ACHN (cell line): Measurements from ENCODE around the gene PCNA.
"Not testable (repeated sequence)": the region's sequence is repeated elsewhere in the genome, so short reads cannot be mapped to it uniquely, and the experiment has no call there.

Experiments
- DNase-seq: peaks from one replicate; pipeline ENCODE4 v3.0.0-alpha.2; 2015
- in situ Hi-C: cut with HindIII; loops from 2 replicates; pipeline ENCODE4 v1.10.0; 2017; ENCODE audit warnings: low sequenced_read_pairs, low pct_ligation_motif_present, low pct_unique_long_range_greater_than_20kb

PCNA gene

GRCh38 chr20:5113615-5113986 is 6.2 kb downstream of the PCNA start:
- in situ Hi-C loops, result no loop called here
- no peak for DNase-seq

- no peak for DNase-seq
- in situ Hi-C loops, result no loop called here
Observed at GRCh38 chr20:5109276-5109675, 10.5 kb downstream of the PCNA start.

GRCh38 chr20:5104479-5104878 is 15.3 kb downstream of the PCNA start:
- DNase-seq, result no peak
- in situ Hi-C loops, result no loop called here

- in situ Hi-C loops, result no loop called here
Observed at GRCh38 chr20:5100684-5101347, 18.9 kb downstream of the PCNA start.

GRCh38 chr20:5099909-5100308 is 19.8 kb downstream of the PCNA start:
- DNase-seq, in situ Hi-C loops: not testable (repeated sequence)

More at GRCh38 chr20:5100684-5101347, 18.9 kb downstream of the PCNA start:
- peak; percentile 62 for DNase-seq

- in situ Hi-C loops, DNase-seq: not testable (repeated sequence)
Observed at GRCh38 chr20:5099009-5099408, 20.7 kb downstream of the PCNA start.

GRCh38 chr20:5096463-5096862 is 23.3 kb downstream of the PCNA start:
- no peak for DNase-seq
- in situ Hi-C loops, result no loop called here

GRCh38 chr20:5095931-5096330 is 23.8 kb downstream of the PCNA start:
- in situ Hi-C loops, result no loop called here
- no peak for DNase-seq

- in situ Hi-C loops, result no loop called here
- DNase-seq, result no peak
Observed at GRCh38 chr20:5095454-5095853, 24.3 kb downstream of the PCNA start.

- no peak for DNase-seq
- in situ Hi-C loops, result no loop called here
Observed at GRCh38 chr20:5092765-5093339, 26.9 kb downstream of the PCNA start.

GRCh38 chr20:5091902-5092301 is 27.9 kb downstream of the PCNA start:
- in situ Hi-C loops, result no loop called here
- no peak for DNase-seq

GRCh38 chr20:5090191-5090590 is 29.6 kb downstream of the PCNA start:
- DNase-seq, result no peak
- in situ Hi-C loops, result no loop called here

- in situ Hi-C loops, result no loop called here
- no peak for DNase-seq
Observed at GRCh38 chr20:5088688-5089087, 31.1 kb downstream of the PCNA start.

- in situ Hi-C loops, result no loop called here
- no peak for DNase-seq
Observed at GRCh38 chr20:5085380-5085779, 34.4 kb downstream of the PCNA start.

GRCh38 chr20:5080384-5080877 is 39.3 kb downstream of the PCNA start:
- in situ Hi-C loops, result no loop called here
- no peak for DNase-seq

GRCh38 chr20:5078399-5078958 is 41.3 kb downstream of the PCNA start:
- peak; percentile 77 for DNase-seq
- in situ Hi-C loops, result no loop called here

- no peak for DNase-seq
- in situ Hi-C loops, result no loop called here
Observed at GRCh38 chr20:5077761-5078387, 41.9 kb downstream of the PCNA start.

GRCh38 chr20:5076913-5077312 is 42.8 kb downstream of the PCNA start:
- in situ Hi-C loops, DNase-seq: not testable (repeated sequence)

GRCh38 chr20:5074232-5074674 is 45.5 kb downstream of the PCNA start:
- no peak for DNase-seq
- in situ Hi-C loops, result no loop called here
